HG03354 (cell line): ENCODE measurements around the gene CYTH3.
"Not testable (repeated sequence)": the region's sequence is repeated elsewhere in the genome, so short reads cannot be mapped to it uniquely, and the experiment has no call there.

Source experiments
- ATAC-seq: cut with Tn5 transposase; IDR thresholded peaks from one replicate; pipeline ENCODE4 v1.9.1; 2021; ENCODE audit warnings: mild to moderate bottlenecking; ENCODE audit not compliant: unreplicated experiment, poor library complexity, severe bottlenecking

CYTH3 gene, protein sequence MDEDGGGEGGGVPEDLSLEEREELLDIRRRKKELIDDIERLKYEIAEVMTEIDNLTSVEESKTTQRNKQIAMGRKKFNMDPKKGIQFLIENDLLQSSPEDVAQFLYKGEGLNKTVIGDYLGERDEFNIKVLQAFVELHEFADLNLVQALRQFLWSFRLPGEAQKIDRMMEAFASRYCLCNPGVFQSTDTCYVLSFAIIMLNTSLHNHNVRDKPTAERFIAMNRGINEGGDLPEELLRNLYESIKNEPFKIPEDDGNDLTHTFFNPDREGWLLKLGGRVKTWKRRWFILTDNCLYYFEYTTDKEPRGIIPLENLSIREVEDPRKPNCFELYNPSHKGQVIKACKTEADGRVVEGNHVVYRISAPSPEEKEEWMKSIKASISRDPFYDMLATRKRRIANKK

DNA sequence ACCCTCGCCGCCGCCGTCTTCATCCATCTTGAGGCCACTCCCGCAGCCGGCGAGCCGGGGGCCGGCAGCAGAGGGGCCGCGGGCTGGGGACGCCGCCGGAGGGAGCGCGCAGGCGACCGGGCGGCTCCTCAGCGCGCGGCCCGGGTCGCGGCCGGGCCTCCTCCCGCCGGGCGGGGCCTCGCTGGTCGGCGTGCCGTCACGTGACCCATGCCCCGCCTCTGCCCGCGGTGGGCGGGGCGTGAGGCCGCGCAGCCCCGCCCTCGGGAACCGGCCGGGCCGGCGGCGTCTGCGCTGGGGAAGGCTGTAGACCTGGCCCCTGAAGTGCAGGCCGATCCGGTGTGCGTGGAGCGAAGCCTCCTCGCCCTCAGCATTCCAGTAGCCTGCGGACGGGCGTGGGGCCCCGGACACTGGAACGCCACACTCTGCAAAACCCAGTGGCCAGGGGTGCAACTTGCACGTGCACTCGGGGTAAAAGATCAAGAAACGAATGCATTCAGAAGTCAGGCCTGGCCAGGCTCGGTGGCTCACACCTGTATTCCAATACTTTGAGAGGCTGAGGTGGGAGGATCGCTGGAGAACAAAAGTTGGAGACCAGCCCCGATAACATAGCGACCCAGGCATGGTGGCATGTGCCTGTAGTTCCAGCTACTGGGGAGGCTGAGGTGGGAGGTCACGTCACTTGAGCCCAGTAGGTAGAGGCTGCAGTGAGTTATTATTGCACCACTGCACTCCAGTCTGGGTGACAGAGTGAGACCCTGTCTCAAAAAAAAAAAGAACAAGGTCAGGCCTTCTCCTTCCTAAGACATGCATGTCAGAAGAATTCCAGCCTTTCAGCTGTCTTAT is at the start of gene CYTH3:
TSS of gene CYTH3 (minus strand) at position 144 of the 843 bp plus-strand sequence. CDS start at position 27, 117 bp downstream.
- ATAC-seq = peak; percentile 86

DNA sequence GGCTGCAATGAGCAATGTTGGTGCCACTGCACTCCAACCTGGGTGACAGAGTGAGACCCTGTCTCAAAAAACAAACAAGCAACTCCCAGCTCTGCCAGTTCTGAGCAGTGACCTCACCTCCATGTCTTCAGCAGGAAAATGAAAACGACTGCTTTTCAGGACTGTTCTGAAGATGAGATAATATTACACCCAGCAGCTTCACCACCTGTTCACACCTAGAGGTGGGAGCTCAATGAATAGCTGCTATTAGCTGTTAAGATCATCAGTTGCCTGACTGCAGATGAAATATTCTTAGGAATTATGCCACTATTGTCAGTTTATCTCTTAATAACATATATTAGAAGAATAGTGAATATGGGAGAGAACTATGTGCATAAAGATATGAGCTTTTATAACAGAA is 48.4 kb upstream of the CYTH3 start:
- ATAC-seq = no peak

DNA sequence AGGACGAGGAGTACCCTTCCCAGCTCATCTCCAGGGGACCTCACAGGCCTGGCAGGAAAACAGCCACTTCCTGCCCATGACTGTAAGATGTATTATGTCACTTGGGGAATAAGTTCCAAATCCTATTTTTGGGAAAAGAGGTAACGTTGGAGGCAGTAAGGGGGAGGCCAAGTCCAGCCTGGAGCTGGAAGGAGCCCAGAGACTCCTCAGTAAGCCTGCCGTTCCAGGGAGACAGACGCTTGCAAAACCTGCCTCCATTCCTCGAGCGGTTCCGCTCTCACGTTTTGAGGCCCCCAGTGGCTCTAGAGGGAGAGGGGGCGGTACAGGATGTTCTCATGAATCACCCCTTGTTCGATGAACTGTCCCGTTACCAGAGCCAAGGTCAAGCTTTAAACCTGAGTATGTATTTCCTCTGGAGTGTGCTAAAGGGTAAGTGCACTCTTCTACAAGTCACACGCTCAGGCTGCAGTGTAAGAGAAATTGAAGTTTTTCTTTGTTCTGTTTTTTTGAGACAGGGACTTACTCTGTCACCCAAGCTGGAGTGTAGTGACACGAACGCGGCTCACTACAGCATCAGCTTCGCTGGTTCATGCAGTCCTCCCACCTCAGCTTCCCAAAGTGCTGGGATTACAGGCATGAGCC is 45.5 kb upstream of the CYTH3 start:
- no peak for ATAC-seq

DNA sequence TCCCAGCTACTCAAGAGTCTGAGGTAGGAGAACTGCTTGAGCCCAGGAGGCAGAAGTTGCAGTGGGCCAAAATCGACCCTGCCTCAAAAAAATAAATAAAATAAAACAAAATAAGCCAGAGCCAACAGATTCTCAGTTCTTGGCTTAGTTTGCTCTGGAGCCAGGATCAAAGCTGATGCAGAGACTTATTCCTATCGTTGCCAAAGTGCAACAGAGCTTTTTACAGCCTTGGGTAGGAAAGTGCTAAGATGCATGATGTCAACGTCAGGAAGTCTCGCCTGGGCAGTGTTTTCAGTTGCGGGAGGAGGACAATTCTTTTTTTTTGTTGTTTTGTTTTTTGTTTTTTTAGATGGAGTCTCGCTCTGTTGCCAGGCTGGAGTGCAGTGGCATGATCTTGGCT is 43.8 kb upstream of the CYTH3 start:
- ATAC-seq = no peak

DNA sequence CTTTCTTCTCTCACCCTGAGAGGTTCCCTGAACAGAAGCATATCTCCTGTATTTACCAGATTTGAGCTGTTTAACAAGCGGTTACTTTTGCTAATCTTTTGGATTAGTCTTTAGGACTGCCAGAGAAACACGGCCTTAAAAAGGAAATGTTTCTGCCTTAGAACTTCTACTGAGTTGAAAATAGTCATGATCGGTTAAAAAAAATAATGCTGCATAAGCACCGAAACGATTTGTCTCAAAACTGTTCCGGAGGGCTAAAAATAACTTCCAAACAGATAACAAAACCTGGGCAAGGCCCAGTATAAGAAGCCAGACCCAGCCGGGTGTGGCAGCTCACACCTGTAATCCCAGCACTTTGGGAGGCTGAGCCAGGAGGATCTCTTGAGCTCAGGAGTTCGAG is 43.3 kb upstream of the CYTH3 start:
- no peak for ATAC-seq

DNA sequence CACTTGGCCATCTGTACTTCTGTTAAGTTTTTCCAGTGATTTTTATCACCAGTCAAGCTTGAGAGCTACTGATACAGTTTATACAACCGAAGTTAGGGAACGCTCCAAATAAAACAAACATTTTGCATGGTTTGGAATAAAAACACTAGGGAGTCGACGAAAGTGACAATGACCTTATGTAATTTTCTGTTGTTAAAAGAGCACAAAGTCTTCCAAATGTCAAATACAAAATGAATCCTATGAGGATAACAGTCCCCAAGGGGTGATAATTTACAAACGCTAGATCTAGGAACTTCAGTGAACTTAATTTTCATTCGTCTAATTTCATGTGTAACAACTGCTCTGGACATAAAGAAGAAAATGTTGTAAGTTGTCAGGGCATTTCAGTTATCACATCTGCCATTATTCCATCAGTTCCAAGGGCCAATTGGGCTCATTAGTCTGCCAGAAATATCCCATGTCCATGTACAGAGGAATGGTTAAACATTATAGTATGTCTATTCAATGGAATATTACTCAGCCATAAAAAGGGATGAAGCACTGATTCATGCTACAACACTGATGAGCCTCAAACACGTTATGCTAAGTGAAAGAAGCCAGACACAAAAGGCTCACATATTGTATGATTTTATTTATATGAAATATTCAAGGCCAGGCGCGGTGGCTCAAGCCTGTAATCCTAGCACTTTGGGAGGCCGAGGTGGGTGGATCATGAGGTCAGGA is 38.0 kb upstream of the CYTH3 start:
- ATAC-seq = no peak

DNA sequence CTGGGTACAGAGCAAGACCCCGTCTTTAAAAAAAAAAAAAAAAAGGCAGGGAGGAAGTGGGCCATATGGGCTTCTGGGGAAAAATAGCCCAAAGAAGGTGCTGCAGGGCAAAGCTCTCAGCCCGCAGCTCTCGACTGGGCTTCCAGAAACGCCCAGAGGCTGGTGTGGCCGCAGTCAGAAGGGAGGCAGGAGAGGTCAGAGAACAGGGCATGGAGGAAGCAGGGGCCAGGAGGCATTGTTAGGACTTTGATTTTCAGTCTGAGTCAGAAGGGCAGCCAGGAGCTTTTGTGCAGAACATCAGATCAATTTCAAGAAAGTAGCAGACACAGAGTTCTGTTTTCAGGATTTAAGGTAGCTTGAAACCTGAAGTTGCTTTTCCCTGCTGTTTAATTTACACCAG is 35.3 kb upstream of the CYTH3 start:
- no peak for ATAC-seq

DNA sequence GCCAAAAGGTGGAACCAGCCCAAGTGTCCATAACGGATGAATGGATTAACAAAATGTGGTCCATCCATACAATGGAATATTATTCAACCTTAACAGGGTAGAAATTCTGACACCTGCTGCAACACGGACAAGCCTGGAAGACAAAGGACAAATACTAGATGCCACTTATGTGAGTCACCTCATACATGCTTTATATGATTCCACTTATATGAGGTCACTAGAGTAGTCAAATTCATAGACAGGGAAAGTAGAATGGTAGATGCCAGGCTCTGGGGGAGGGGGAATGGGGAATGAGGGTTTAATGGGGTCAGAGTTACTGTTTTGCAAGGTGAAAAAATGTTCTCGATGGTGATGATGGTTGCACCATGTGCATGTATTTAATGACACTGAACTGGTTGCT is 34.0 kb upstream of the CYTH3 start:
- no peak for ATAC-seq

DNA sequence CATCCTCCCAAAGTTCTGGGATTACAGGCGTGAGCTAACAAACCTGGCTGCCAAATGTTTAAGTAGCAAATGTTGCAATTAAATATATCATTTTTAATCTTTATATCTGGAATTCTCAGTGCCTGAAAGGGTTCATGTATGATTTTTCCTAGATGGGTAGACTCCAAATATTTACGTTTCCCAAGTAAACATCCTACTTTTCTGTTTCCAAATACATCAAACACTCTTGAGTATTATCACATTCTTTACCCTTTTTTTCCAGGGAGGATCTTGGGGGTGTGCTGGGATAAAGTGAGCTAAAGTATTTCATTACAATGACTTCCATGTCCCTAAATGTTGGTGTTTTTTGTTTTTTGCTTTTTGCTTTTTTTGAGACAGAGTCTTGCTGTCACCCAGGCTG is 32.9 kb upstream of the CYTH3 start:
- ATAC-seq = no peak

DNA sequence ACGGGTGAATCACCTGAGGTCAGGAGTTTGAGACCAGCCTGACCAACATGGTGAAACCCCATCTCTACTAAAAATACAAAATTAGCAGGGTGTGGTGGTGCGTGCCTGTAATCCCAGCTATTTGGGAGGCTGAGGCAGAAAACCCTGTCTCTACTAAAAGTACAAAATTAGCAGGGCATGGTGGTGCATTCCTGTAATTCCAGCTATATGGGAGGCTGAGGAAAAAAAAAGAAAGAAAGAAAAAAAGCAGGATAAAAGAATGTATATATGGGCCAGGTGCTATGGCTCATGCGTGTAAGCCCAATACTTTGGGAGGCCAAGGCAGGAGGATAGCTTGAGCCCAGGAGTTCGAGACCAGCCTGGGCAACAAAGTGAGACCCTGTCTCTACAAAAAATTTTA is 29.0 kb upstream of the CYTH3 start:
- not testable (repeated sequence) for ATAC-seq

DNA sequence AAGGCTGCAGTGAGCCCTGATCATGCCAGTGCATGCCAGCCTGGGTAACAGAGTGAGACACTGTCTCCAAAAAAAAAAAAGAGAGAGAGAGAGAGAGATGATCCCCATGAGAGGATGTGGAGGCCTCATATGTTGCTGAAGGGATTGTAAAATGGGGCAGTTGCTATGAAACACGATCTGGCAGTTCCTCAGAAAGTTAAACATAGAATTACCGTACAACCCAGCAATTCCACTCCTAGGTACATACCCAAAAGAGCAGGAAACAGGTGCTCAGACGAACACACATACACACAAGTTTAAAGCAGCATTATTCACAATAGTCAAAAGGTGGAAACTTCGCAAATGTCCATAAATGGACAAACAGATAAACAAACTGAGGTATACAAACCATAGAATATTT is 27.4 kb upstream of the CYTH3 start:
- ATAC-seq = no peak

DNA sequence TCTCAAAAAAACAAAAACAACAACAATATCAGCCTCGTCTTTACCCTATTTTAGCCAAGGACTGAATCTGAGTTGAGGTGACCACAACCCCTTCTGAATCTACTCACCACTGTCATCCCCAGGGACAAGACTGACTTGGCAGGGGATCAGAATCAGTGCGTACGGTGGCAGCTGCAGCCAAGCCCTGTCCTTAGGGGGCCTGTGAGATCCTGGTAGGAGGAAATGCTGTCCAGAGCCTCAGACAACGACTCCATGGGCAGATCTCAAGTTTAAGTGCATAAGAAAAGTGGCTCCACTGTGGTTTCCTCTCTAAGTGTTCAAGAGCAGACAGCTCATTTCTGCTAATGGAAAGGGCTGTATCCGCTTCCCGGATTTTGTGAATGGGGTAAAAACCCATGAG is 22.4 kb upstream of the CYTH3 start:
- no peak for ATAC-seq

DNA sequence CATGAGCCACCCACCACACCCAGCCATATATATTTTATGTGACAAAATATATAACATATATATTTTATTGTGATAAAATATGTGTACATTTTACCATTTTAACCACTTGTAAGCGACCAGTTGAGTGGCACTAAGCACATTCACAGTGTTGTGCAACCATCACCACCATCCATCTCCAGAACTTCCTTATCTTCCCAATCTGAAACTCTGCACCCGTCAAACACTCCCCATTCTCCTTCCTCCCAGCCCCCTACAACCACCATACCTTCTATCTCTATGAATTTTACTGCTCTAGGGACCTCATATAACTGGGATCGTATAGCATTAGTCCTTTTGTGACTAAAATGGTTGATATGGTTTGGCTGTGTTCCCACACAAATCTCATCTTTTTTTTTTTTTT is 20.8 kb upstream of the CYTH3 start:
- no peak for ATAC-seq

DNA sequence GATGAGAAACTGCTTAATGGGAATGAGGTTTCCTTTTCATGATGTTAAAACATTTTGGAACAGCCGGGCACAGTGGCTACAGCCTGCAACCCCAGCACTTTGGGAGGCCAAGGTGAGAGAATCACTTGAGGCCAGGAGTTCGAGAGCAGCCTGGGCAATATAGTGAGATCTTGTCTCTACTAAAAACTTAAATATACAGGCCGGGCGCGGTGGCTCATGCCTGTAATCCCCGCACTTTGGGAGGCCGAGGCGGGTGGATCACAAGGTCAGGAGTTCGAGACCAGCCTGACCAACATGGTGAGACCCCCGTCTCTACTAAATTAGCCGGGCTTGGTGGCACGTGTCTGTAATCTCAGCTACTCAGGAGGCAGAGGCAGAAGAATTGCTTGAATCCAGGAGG is 19.5 kb upstream of the CYTH3 start:
- ATAC-seq = not testable (repeated sequence)

DNA sequence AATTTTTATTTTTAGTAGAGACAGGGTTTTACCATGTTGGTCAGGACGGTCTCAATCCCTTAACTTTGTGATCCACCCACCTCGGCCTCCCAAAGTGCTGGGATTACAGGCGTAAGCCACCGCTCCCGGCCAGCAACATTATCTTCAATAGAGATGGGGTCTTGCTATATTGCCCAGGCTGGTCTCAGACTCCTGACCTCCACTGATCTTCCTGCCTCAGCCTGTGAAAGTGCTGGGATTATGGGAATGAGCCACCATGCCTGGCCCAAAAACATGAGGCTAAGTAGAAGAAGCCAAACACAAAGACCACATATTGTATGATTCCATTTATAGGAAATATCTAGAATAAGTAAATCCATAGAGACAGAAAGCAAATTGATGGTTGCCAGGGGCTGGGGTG is 19.1 kb upstream of the CYTH3 start:
- ATAC-seq = no peak

DNA sequence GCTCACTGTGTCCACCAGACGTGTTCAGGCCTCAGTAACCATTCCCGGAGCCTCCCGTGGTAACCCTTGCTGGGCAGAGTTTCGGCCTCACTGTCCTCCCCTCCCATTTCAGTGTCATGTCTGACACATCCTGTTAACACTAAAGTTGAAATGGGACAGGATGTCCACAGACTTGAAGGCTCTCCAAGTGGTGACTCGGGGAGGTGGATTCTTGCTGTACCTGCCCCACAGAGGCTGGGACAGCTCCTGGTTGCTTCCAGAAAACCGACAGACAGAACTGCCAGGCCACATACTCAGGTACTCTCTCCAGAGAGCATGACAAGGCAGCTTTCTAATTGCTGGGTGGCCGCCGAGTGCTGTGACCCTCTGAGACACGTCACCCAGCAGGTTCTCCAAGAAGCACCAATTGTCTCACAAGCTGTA is 17.9 kb upstream of the CYTH3 start:
- no peak for ATAC-seq

DNA sequence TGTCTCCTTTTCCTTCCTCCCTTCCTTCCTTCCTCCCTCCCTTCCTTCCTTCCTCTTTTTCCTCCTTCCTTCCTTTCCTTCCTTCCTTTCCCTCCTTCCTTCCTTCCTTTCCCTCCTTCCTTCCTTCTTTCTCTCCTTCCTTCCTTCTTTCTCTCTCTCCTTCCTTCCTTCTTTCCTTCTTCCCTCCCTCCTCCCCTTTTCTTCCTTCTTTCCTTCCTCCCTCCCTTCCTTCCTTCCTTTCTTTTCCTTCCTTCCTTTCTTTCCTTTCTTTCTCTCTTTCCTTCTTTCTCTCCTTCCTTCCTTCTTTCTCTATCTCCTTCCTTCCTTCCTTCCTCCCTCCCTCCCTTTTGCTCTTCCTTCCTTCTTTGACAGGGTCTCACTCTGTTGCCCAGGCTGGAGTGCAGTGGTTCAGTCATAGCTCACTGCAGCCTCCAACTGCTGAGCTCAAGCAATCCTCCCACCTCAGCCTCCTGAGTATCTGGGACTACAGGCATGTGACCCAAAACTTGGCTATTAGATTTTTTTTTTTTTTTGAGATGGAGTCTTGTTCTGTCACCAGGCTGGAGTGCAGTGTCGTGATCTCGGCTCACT is 15.9 kb upstream of the CYTH3 start:
- no peak for ATAC-seq

DNA sequence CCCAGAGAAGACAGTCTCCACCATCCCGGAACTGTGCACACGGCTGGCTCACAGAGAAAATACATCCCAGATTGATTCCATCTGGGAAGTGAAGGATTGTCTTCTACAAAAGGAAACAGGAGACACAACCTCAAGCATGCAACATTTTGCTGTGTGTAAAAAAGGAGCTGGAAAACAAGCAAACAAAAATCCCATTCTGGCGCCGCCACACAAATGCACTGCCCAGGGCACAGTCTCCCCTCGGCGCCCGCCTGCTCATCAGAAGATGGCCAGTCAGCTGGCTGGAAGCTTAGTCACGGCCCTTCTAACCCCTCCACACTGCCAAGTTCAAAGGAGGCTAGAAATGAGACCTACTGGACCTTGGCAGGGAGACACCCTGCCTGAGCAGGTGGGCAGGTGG is 14.1 kb upstream of the CYTH3 start:
- no peak for ATAC-seq

DNA sequence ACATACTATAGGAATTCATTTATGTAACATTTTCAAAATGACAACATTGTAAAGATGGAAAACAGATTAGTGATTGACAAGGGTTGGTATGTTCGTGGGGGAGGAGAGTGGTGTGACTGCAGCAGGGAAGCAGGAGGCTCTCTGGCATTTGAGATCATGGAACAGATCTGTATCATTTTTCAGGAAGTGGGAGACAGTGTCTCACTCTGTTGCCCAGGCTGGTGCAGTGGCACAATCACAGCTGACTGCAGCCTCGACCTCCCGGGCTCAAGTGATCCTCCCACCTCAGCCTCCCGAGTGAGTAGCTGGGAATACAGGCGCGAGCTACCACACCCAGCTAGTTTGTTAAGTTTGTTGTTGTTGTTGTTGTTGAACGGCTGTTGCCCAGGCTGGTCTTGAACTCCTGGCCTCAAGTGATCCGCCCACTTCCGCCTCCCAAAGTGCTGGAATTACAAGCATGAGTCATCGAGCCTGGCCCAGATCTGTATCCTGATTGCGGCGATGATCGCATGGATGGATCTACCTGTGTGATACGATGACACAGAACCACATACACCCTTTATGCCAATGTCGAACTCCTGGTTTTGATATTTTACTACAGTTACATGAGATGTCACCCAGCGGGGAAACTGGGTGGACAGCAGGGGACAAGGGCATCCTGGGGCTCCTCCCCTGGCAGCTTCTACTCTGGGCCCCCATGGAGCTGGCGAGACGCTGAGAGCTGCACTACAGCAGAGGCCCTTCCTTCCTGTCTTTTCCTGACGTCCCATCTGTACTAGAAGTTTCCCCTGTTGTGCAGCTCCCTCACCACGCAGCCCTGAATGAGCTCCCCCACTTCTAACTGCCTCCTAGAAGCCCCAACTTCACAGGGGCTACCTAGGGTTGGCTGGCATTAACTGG is 12.3 kb upstream of the CYTH3 start:
- no peak for ATAC-seq
